ENCODE measurements around the gene ATP6V1A.

The ATP6V1A gene
- long read RNA-seq, full-length matches to known transcripts: 468 of 488 reads
- long read RNA-seq, partial matches to known transcripts: 12 of 488 reads
- long read RNA-seq, other reads (novel, unspliced or antisense): 8 of 488 reads

GRCh38 chr3:113746548-113747282 is at the start of gene ATP6V1A:
ATP6V1A (plus strand) TSS chr3:113747035; CDS start chr3:113778754, 31,719 bp downstream.
- peak in 1 of 2 experiments; percentile 90 for DNase-seq (ENCODE audit: low read depth in 1 of 2, low spot score in 1 of 2)
- no peak for TF ChIP-seq POLR2AphosphoS5 (IDR thresholded peaks at IDR 0.05; ENCODE audit: low read depth)
- TF ChIP-seq CTCF (IDR thresholded peaks at IDR 0.05; ENCODE audit: insufficient read depth, low read length): no peak
- TF ChIP-seq SPI1 (IDR thresholded peaks at IDR 0.05; ENCODE audit: borderline replicate concordance, low read depth): peak; percentile 42; the same call in 1 of the 2 replicates
- no peak for TF ChIP-seq REST (IDR thresholded peaks at IDR 0.05; ENCODE audit: insufficient replicate concordance, low read depth)
- peak; percentile 94 for TF ChIP-seq GABPA (IDR thresholded peaks at IDR 0.05; ENCODE audit: low read depth)
- peak within 1 kb of the TSS; percentile 97 for H3K27ac ChIP-seq (replicated peaks)
- peak within 1 kb of the TSS; percentile 82 for H3K4me3 ChIP-seq (replicated peaks; ENCODE audit: insufficient read depth, low read length)
- H3K27me3 ChIP-seq (ENCODE audit: insufficient read depth, poor library complexity, severe bottlenecking): no peaks in the 10 kb centered on the region

- peak overlapping the region; percentile 86 for H3K4me3 ChIP-seq (replicated peaks; ENCODE audit: insufficient read depth, low read length)
- TF ChIP-seq SPI1 (IDR thresholded peaks at IDR 0.05; ENCODE audit: borderline replicate concordance, low read depth): no peak
- H3K27me3 ChIP-seq (ENCODE audit: insufficient read depth, poor library complexity, severe bottlenecking): no peaks in the 10 kb centered on the region
- peak in 1 of 2 experiments; percentile 6 for DNase-seq (ENCODE audit: low read depth in 1 of 2, low spot score in 1 of 2)
- peak overlapping the region; percentile 83 for H3K27ac ChIP-seq (replicated peaks)
Observed at GRCh38 chr3:113697500-113698090, 49.2 kb upstream of the ATP6V1A start.

- TF ChIP-seq GABPA (IDR thresholded peaks at IDR 0.05; ENCODE audit: low read depth): no peak
- TF ChIP-seq CTCF (IDR thresholded peaks at IDR 0.05; ENCODE audit: insufficient read depth, low read length): no peak
- TF ChIP-seq REST (IDR thresholded peaks at IDR 0.05; ENCODE audit: insufficient replicate concordance, low read depth): no peak
- TF ChIP-seq SPI1 (IDR thresholded peaks at IDR 0.05; ENCODE audit: borderline replicate concordance, low read depth): no peak
- no peak for TF ChIP-seq POLR2AphosphoS5 (IDR thresholded peaks at IDR 0.05; ENCODE audit: low read depth)
- H3K27me3 ChIP-seq (ENCODE audit: insufficient read depth, poor library complexity, severe bottlenecking): no peaks in the 10 kb centered on the region
- no peak overlapping the region for H3K27ac ChIP-seq (replicated peaks)
- DNase-seq (ENCODE audit: low read depth in 1 of 2, low spot score in 1 of 2): no peak
- H3K4me3 ChIP-seq (replicated peaks; ENCODE audit: insufficient read depth, low read length): no peak overlapping the region
Observed at GRCh38 chr3:113698213-113698742, 48.6 kb upstream of the ATP6V1A start.

GRCh38 chr3:113698956-113699355 is 47.9 kb upstream of the ATP6V1A start:
- Histone ChIP-seq H3K27me3 (ENCODE audit: insufficient read depth, poor library complexity, severe bottlenecking) (no peaks in the 10 kb centered on the region), H3K4me3 (replicated peaks; ENCODE audit: insufficient read depth, low read length) (no peak overlapping the region), H3K27ac (replicated peaks) (no peak overlapping the region)
- DNase-seq (ENCODE audit: low read depth in 1 of 2, low spot score in 1 of 2): no peak
- TF ChIP-seq CTCF (IDR thresholded peaks at IDR 0.05; ENCODE audit: insufficient read depth, low read length) (no peak), GABPA (IDR thresholded peaks at IDR 0.05; ENCODE audit: low read depth) (no peak), REST (IDR thresholded peaks at IDR 0.05; ENCODE audit: insufficient replicate concordance, low read depth) (no peak), POLR2AphosphoS5 (IDR thresholded peaks at IDR 0.05; ENCODE audit: low read depth) (no peak), SPI1 (IDR thresholded peaks at IDR 0.05; ENCODE audit: borderline replicate concordance, low read depth) (no peak)

All from HL-60 (cell line).